ENCODE measurements around the gene ZFPL1.

ZFPL1 gene

GRCh38 chr11:65128182-65129145 lies 44.4 kb downstream of the ZFPL1 start:
- no peak for DNase-seq (ENCODE audit: low read depth in 3 of 3, low spot score in 1 of 3)

GRCh38 chr11:65129649-65130441 lies 45.8 kb downstream of the ZFPL1 start:
- DNase-seq (ENCODE audit: low read depth in 3 of 3, low spot score in 1 of 3) = no peak

- no peak for DNase-seq (ENCODE audit: low read depth in 3 of 3, low spot score in 1 of 3)
Measured at GRCh38 chr11:65130631-65131416, 46.8 kb downstream of the ZFPL1 start.

- DNase-seq (ENCODE audit: low read depth in 3 of 3, low spot score in 1 of 3) = no peak
Measured at GRCh38 chr11:65131417-65131776, 47.4 kb downstream of the ZFPL1 start.

GRCh38 chr11:65131895-65132237 lies 47.8 kb downstream of the ZFPL1 start:
- no peak for DNase-seq (ENCODE audit: low read depth in 3 of 3, low spot score in 1 of 3)

GRCh38 chr11:65132238-65132987 lies 48.4 kb downstream of the ZFPL1 start:
- no peak for DNase-seq (ENCODE audit: low read depth in 3 of 3, low spot score in 1 of 3)

GRCh38 chr11:65132988-65133700 lies 49.1 kb downstream of the ZFPL1 start:
- DNase-seq (ENCODE audit: low read depth in 3 of 3, low spot score in 1 of 3) = peak in 1 of 3 donors; percentile 47

GRCh38 chr11:65133724-65134123 lies 49.7 kb downstream of the ZFPL1 start:
- DNase-seq (ENCODE audit: low read depth in 3 of 3, low spot score in 1 of 3) = no peak

GRCh38 chr11:65134240-65134951 lies 50.4 kb downstream of the ZFPL1 start, which contains the start of gene SYVN1:
Gene SYVN1, minus strand, starts transcription at chr11:65134519. Its CDS starts 918 bp downstream, at chr11:65133601.
- DNase-seq (ENCODE audit: low read depth in 3 of 3, low spot score in 1 of 3) = peak; percentile 76 to 84 (median 78)

GRCh38 chr11:65134952-65135632 lies 51.1 kb downstream of the ZFPL1 start:
- peak; percentile 54 to 64 (median 62) for DNase-seq (ENCODE audit: low read depth in 3 of 3, low spot score in 1 of 3)

- DNase-seq (ENCODE audit: low read depth in 3 of 3, low spot score in 1 of 3) = no peak
Measured at GRCh38 chr11:65135633-65136145, 51.7 kb downstream of the ZFPL1 start.

GRCh38 chr11:65136515-65137096 lies 52.6 kb downstream of the ZFPL1 start:
- DNase-seq (ENCODE audit: low read depth in 3 of 3, low spot score in 1 of 3) = no peak

Measured in stimulated activated CD4-positive, alpha-beta T cell treated with anti-CD3 and anti-CD28 coated beads, TNF-alpha, amount 100 ng/mL, for 1 hour (primary cell).